Neural crest cell (in vitro differentiated cells): ENCODE results near the gene MYH16. TPM values are rescaled to one million over a fixed set of nuclear protein-coding genes. Genes with fewer than 3 reads are reported as not detected.

Experiments used
- DNase-seq: peaks from one replicate; pipeline ENCODE4 v3.0.0; 2021; ENCODE audit warnings: low read depth, mixed read lengths, low spot score
- H3K27ac Mint-ChIP-seq: one replicate; pipeline ENCODE4 v1.8.0; 2021; ENCODE audit warnings: mild to moderate bottlenecking, mixed read lengths; ENCODE audit not compliant: unreplicated experiment
- H3K27me3 Mint-ChIP-seq: 2 replicates; pipeline ENCODE4 v1.8.0; 2021; ENCODE audit warnings: low read depth, mild to moderate bottlenecking, mixed read lengths
- H3K36me3 Mint-ChIP-seq: 2 replicates; pipeline ENCODE4 v1.8.0; 2021; ENCODE audit warnings: low read depth, mild to moderate bottlenecking, mixed read lengths
- H3K4me1 Mint-ChIP-seq: 2 replicates; pipeline ENCODE4 v1.8.0; 2021; ENCODE audit warnings: mixed read lengths
- H3K4me3 Mint-ChIP-seq: one replicate; pipeline ENCODE4 v1.8.0; 2021; ENCODE audit warnings: mild to moderate bottlenecking, mixed read lengths
- H3K9me3 Mint-ChIP-seq: 2 replicates; pipeline ENCODE4 v1.8.0; 2021; ENCODE audit warnings: mixed read lengths
- CTCF ChIP-seq: fragments of 200-600 bp; sonication (generic); conservative IDR thresholded peaks from 2 replicates; pipeline ENCODE4 v1.5.0; 2021; ENCODE audit warnings: antibody characterized with exemption, mild to moderate bottlenecking
- total RNA-seq: library from RNA; stranded (reverse); gene quantifications from 2 replicates; pipeline ENCODE4 v1.2.1, GENCODE V29; 2021

Gene MYH16
- total RNA-seq, 1 donor from 2014 or later: not detected

DNA sequence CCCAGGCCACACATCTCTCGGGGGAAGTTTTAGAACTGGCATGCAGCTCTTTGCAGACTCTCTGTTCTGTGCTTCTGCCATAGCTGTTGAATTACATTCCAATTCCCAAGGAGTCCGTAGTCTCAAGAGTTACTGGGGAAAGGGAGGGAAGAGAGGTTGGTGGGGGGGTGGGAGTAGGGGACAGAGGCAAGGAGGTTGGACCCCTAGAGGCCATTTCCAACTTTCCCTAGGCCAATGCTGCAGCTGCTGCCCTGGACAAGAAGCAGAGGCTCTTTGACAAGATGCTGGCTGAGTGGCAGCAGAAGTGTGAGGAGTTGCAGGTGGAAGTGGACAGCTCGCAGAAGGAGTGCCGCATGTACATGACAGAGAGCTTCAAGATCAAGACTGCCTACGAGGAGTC lies 23.8 kb downstream of the MYH16 start:
- Mint-ChIP-seq H3K27ac (no peak overlapping the region), H3K9me3 (no peaks in the 10 kb centered on the region), H3K4me3 (no peak overlapping the region), H3K4me1 (no peaks in the 10 kb centered on the region), H3K27me3 (no peaks in the 10 kb centered on the region), H3K36me3 (no peaks in the 10 kb centered on the region)
- TF ChIP-seq CTCF: no peak
- DNase-seq: no peak

GRCh38 chr7:99301496-99301895 lies 28.9 kb downstream of the MYH16 start:
- H3K4me1 Mint-ChIP-seq: no peaks in the 10 kb centered on the region
- H3K9me3 Mint-ChIP-seq: no peaks in the 10 kb centered on the region
- TF ChIP-seq CTCF: no peak
- H3K27me3 Mint-ChIP-seq: no peaks in the 10 kb centered on the region
- H3K36me3 Mint-ChIP-seq: no peaks in the 10 kb centered on the region
- no peak for DNase-seq
- no peak overlapping the region for H3K4me3 Mint-ChIP-seq
- H3K27ac Mint-ChIP-seq: no peak overlapping the region

- no peak for TF ChIP-seq CTCF
- H3K4me3 Mint-ChIP-seq: no peak overlapping the region
- peak overlapping the region; percentile 35 for H3K27ac Mint-ChIP-seq
- no peaks in the 10 kb centered on the region for H3K4me1 Mint-ChIP-seq
- peaks cover 4% of the 10 kb centered on the region for H3K36me3 Mint-ChIP-seq
- H3K9me3 Mint-ChIP-seq: no peaks in the 10 kb centered on the region
- H3K27me3 Mint-ChIP-seq: no peaks in the 10 kb centered on the region
- DNase-seq: no peak
These were observed 33.0 kb downstream of the MYH16 start for GRCh38 chr7:99305473-99306260.

GRCh38 chr7:99308461-99309074 lies 35.9 kb downstream of the MYH16 start:
- no peak for TF ChIP-seq CTCF
- no peak for DNase-seq
- H3K27me3 Mint-ChIP-seq: no peaks in the 10 kb centered on the region
- H3K4me3 Mint-ChIP-seq: no peak overlapping the region
- peaks cover 4% of the 10 kb centered on the region for H3K36me3 Mint-ChIP-seq
- no peak overlapping the region for H3K27ac Mint-ChIP-seq
- H3K9me3 Mint-ChIP-seq: no peaks in the 10 kb centered on the region
- H3K4me1 Mint-ChIP-seq: no peaks in the 10 kb centered on the region

DNA sequence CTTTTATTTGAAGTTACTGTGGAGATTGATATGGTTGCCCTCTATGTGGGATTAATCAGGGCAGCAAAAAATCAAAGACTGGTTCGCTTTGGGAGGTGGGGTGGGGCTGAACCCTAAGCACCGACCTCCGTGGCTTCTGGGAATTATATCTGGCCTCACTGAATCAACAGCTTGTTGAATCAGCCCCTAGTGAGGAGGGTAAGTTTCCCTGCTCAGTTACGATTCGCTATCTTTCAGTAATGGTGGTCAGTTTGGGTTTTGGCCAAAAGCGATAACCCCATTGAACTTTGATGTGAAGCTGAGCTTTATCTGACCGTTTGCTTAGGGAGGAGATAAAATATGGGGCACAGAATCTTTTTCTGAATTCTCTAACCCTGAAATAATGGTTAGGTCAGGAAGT lies 36.5 kb downstream of the MYH16 start:
- Mint-ChIP-seq H3K36me3 (peaks cover 4% of the 10 kb centered on the region), H3K27ac (no peak overlapping the region), H3K9me3 (no peaks in the 10 kb centered on the region), H3K4me3 (no peak overlapping the region), H3K4me1 (no peaks in the 10 kb centered on the region), H3K27me3 (no peaks in the 10 kb centered on the region)
- no peak for DNase-seq
- TF ChIP-seq CTCF: no peak
